Activated gamma-delta T cell treated with Interleukin-2 at 50 U/mL for 16 hours (primary cell): Measurements from ENCODE around the gene CPOX.
"Not testable (repeated sequence)": the region's sequence is repeated elsewhere in the genome, so short reads cannot be mapped to it uniquely, and the experiment has no call there.

Source experiments
- DNase-seq: peaks from one replicate; pipeline ENCODE4 v3.0.0-alpha.2; 2020

CPOX gene

DNA sequence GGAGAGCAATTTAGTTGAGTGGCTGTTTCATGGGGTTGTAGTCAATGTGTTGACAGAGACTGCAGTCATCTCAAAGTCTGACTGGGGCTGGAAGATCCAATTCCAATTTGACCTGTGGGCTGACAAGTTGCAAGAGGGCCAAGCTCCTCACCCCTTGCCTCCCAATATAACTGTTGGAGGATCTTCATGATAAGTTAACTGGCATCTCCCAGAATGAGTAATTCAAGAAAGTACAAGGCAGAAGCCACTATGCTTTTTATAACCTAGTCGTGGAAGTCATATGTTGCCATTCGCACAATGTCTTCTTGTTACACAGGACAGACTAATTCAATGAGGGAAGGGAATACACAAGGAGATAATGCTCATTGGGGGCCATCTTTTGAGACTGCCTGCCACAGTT lies 32.5 kb downstream of the CPOX start:
- DNase-seq, result no peak

DNA sequence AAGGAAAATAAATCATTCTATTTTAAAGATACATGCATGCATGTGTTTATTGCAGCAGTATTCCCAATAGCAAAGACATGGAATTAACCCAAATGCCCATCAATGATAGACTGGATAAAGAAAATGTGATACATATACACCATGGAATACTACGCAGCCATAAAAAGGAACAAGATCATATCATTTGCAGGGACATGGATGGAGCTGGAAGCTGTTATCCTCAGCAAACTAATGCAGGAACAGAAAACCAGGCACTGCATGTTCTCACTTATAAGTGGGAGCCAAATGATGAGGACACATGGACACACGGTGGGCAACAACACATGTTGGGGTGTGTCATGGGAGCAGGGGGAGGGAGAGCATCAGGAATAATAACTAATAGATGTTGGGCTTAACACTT lies 33.6 kb downstream of the CPOX start:
- DNase-seq, result not testable (repeated sequence)

DNA sequence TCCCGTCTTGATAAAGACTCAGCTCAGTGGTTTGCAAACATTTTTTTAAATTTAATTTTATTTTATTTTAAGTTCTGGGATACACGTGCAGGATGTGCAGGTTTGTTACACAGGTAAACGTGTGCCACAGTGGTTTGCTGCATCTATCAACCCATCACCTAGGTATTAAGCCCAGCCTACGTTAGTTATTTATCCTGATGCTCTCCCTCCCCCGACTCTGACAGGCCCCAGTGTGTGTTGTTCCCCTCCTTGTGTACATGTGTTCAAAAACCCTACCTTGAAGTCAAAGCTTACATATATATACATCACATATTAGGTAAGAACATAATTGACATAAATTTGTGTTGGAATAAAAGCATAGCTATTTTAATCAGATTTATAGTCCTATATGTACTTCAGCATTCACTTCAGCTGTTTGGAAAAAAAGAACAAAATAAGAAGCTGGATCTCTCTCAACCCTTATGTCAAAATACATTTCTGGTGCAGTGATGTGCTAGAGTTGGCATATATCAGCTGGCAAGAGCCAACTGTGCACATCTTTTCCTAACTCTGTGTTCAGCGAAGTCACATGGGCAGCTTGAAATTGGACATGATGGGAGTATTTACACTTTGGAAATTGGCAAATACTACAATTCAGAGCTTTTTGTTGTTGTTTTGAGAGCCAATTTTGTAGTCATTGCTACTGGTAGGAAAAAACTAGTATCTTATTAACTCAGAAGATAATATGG lies 35.1 kb downstream of the CPOX start:
- no peak for DNase-seq

- DNase-seq, result no peak
Observed at GRCh38 chr3:98557324-98558010, 35.9 kb downstream of the CPOX start.

DNA sequence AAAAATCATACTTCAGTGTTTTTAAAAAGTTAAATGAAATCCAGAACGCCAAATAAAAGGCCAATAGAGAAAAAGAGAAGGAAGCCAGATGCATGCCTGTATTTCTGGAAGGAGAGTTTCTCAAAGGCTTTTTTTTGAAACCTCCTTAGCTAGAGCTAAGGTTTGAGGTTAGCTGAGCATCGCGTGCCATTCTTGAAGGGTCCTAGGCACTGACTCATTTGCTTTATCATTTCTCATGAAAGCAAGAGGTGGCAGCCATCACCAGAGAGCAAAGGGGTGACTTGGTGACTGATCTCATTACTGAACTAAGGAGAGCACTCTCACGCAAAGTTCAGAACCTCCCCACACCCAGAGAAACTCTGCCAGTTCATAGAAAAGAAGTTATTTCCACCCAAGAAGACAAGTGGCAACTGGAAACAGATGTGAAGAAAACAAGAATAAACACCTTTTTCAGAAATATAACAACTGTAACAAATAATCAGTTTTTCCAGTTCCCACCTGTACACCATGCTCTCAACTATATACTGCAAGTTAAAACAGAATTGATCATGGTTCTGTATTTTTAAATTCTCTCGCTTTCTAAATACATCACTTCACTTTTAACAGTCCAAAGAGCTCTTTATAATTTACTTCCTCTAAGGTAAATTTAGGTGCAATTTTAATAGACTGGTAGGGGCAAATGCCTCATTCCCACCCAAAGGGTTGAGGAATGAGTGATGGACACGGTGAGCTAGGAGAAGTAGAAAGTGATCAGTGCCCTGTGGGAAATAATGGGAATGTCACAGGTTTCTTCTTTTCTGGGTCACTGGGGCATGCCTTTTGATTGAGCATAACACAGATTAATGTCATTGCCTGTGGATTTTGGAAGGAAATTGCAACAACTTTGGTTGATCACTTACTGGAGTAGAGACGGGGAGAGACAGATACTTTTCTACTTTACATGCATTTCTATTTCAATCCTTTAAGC lies 37.0 kb downstream of the CPOX start:
- DNase-seq, result peak; percentile 72

DNA sequence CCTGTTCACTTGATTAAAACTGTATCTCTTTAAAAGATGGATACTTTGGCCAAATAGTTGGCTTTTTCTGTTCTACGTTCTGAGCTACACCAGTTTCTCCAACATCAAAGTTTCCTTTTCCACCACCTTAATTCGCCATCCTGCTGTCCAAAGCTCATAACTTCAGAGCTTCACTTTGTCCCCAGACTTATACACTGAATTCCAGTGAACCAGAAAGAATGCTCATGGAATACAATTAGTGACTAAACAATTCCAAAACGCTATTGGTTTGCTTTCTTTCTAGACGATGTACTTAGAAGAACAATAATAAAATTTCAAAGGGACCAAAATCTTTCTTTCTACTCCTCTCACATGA lies 38.4 kb downstream of the CPOX start:
- DNase-seq, result no peak

DNA sequence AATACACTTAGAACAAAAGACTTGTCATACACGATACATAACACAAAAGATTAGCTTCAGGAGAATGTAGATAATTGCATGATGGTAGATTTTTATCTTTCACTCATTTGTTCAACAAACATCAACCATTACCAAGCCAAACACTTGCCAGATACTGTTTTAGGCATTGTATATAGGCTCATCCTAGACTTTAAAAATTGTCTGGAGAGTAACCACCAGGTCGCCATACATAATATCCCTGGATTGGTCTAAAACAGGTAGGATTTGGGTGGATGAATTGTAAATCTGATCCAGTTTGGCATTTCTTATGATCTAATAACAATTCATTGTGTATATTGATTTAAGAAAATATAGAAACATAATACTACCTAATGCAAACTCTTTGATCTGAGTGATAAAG lies 38.8 kb downstream of the CPOX start:
- DNase-seq, result no peak

- DNase-seq, result no peak
Observed at GRCh38 chr3:98553753-98554152, 39.7 kb downstream of the CPOX start.

GRCh38 chr3:98553021-98553563 lies 40.3 kb downstream of the CPOX start:
- DNase-seq, result no peak

- DNase-seq, result no peak
Observed at GRCh38 chr3:98552232-98553020, 41.0 kb downstream of the CPOX start.

DNA sequence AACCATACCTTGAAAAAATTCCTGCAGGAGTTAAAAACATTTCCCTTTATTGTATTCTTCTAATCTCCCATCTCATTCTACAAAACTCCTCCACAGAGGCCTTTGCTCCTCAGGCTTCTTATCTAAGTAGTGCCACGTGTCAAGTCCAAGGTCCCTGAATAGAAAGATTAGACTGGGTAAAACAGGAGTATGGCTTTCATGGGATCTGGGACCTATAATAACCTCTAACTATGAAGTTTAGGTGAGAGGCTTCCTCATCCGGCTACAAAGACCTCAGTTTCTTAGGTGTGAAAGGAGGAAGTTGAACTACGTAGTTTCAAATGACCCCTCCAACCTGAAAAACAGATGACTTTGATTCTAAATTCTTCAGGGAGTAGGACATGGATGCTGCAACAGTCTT lies 41.7 kb downstream of the CPOX start:
- no peak for DNase-seq

GRCh38 chr3:98551236-98551635 lies 42.2 kb downstream of the CPOX start:
- DNase-seq, result no peak

- DNase-seq, result no peak
Observed at GRCh38 chr3:98550833-98551232, 42.6 kb downstream of the CPOX start.

- no peak for DNase-seq
Observed at GRCh38 chr3:98548544-98548943, 44.9 kb downstream of the CPOX start.

DNA sequence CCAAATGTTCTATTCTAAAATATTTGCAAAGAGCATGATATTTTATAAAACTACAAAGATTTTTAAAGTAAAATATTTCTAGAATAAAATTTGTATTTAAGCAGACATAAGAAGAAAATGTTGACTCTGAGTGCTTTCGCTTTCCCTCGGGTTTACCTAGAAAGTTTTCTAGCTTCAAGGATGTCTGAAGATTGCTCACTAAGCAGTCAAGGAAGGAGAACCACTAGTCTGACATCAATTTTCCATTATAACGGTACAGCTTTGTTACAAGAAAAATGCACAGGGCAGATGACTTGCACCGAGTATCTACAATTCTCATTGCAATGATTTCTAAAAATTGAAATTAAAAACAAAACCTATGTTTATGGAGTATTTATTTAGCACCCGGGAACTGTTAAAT lies 47.5 kb downstream of the CPOX start:
- no peak for DNase-seq

DNA sequence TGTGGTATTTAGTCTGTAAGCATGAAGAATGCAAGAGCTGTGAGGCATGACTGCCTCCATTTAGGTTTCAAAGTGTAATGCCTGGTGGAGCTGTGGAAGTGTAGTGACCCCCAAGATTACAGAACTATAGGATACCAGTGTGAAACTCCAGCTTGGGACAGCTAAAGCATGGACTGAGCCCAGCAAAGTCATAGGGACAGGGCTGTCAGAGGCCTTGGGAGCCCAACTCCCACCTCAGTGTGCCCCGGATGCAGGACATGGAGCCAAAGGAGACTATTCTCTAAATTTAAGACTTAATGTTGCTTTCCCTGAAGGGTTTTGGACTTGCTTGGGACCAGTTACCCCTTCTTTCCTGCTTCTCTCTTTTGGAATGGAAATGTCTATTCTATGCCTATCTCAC lies 50.8 kb downstream of the CPOX start:
- DNase-seq, result no peak

DNA sequence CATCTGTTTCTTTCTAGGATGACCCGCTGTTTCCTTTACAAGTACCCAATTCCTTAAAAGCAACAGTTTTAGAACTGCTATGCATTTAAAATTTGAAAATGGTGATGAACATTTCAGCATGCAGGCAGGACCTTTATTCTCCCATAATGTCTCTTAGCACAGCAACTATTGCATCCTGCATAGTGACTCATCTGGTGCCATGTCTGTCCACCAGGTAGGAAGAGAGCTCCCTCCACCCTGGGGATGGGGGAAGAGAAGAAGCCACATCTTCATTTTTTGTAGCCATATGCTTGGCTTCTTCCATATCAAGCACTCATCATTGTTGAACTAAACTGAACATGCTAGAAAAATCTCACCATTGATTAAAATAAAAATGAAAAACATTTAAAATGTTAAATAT lies 51.7 kb downstream of the CPOX start:
- DNase-seq, result no peak

DNA sequence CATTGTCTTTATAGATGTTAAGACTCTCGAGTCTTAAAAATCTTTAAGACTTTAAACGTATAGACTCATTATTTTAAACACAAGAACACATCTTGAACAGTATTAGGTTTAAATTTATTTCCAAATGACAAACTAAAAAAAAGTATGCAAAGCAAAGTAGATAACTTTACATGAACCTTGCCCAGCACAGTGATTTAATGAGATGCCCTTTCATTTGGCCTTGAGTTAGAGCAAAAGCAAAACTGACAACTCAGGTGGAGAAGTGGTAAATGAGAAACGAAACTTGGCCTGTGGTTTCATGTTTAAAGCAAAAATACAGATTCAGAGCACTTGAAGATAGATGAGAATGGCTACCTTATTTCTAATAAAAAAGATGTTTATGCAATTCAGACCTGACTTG lies 53.1 kb downstream of the CPOX start:
- no peak for DNase-seq

GRCh38 chr3:98536456-98537017 lies 56.9 kb downstream of the CPOX start:
- DNase-seq, result no peak

- DNase-seq, result no peak
Observed at GRCh38 chr3:98534734-98535133, 58.7 kb downstream of the CPOX start.

GRCh38 chr3:98534168-98534567 lies 59.2 kb downstream of the CPOX start:
- no peak for DNase-seq
